Activated T-helper 1 cell treated with Interleukin-2 at 50 U/mL for 16 hours (primary cell): ENCODE data around the gene SERPINA9.
"Not testable (repeated sequence)": the region's sequence is repeated elsewhere in the genome, so short reads cannot be mapped to it uniquely, and the experiment has no call there.

ENCODE experiments used
- DNase-seq: peaks from one replicate; pipeline ENCODE4 v3.0.0-alpha.2; 2020; ENCODE audit warnings: low read depth

SERPINA9 gene

GRCh38 chr14:94476023-94476422, at the start of gene SERPINA9:
Gene SERPINA9 (minus strand): TSS chr14:94476197. CDS start chr14:94469840, 6,357 bp downstream.
- DNase-seq: no peak

GRCh38 chr14:94524093-94524492, 48.1 kb upstream of the SERPINA9 start:
- DNase-seq: no peak

GRCh38 chr14:94523265-94523664, 47.3 kb upstream of the SERPINA9 start:
- DNase-seq: no peak

GRCh38 chr14:94522115-94522724, 46.2 kb upstream of the SERPINA9 start:
- DNase-seq: no peak

GRCh38 chr14:94521375-94522114, 45.5 kb upstream of the SERPINA9 start:
- no peak for DNase-seq

GRCh38 chr14:94517641-94518257, 41.8 kb upstream of the SERPINA9 start:
- DNase-seq: no peak

- DNase-seq: no peak
Observed at GRCh38 chr14:94517248-94517640, 41.2 kb upstream of the SERPINA9 start.

- DNase-seq: no peak
Observed at GRCh38 chr14:94515856-94516255, 39.9 kb upstream of the SERPINA9 start.

- DNase-seq: no peak
Observed at GRCh38 chr14:94515426-94515825, 39.4 kb upstream of the SERPINA9 start.

- no peak for DNase-seq
Observed at GRCh38 chr14:94514351-94514750, 38.4 kb upstream of the SERPINA9 start.

- not testable (repeated sequence) for DNase-seq
Observed at GRCh38 chr14:94510481-94510880, 34.5 kb upstream of the SERPINA9 start.

GRCh38 chr14:94509356-94509755, 33.4 kb upstream of the SERPINA9 start, which contains the start of gene SERPINA12:
Gene SERPINA12 (minus strand): TSS chr14:94509469. CDS start chr14:94498397, 11,072 bp downstream.
- no peak for DNase-seq

GRCh38 chr14:94505641-94506040, 29.6 kb upstream of the SERPINA9 start:
- no peak for DNase-seq

GRCh38 chr14:94505206-94505605, 29.2 kb upstream of the SERPINA9 start:
- no peak for DNase-seq

- DNase-seq: no peak
Observed at GRCh38 chr14:94501588-94502516, 25.9 kb upstream of the SERPINA9 start.

GRCh38 chr14:94500264-94500663, 24.3 kb upstream of the SERPINA9 start:
- no peak for DNase-seq

- DNase-seq: no peak
Observed at GRCh38 chr14:94499673-94500072, 23.7 kb upstream of the SERPINA9 start.

GRCh38 chr14:94498215-94498614, 22.2 kb upstream of the SERPINA9 start:
- no peak for DNase-seq

- no peak for DNase-seq
Observed at GRCh38 chr14:94494085-94494484, 18.1 kb upstream of the SERPINA9 start.

- no peak for DNase-seq
Observed at GRCh38 chr14:94491511-94491910, 15.5 kb upstream of the SERPINA9 start.

- DNase-seq: no peak
Observed at GRCh38 chr14:94489336-94489735, 13.3 kb upstream of the SERPINA9 start.

GRCh38 chr14:94486883-94487282, 10.9 kb upstream of the SERPINA9 start:
- no peak for DNase-seq
